B cell (primary cell): ENCODE measurements around the gene NCCRP1. TPM values are rescaled to one million over a fixed set of nuclear protein-coding genes. Genes with fewer than 3 reads are reported as not detected.

Experiments used
- ATAC-seq: fragments of 200-7000 bp; cut with Tn5 transposase; one replicate; pipeline ENCODE4 v1.10.0; 2021; ENCODE audit warnings: low read depth, mild to moderate bottlenecking, moderate number of reproducible peaks, moderate library complexity
- CTCF ChIA-PET: fragments of 350-600 bp; sonication (Branson Sonifier 250); formaldehyde crosslinking; loops from one replicate; lab custom pipeline; 2021; ENCODE audit warnings: antibody characterized with exemption, inconsistent platforms; lab: Charles Lee
- POLR2A ChIA-PET: fragments of 350-600 bp; sonication (Branson Sonifier 250); formaldehyde crosslinking; loops from one replicate; lab custom pipeline; 2021; ENCODE audit warnings: antibody characterized with exemption; lab: Charles Lee
- DNase-seq: peaks from one replicate; pipeline ENCODE4 v3.0.0; 2013
- H2AFZ ChIP-seq: 2 replicates; pipeline ENCODE4 v1.6.1; 2012; ENCODE audit warnings: mild to moderate bottlenecking, low read depth, low read length; ENCODE audit not compliant: insufficient read depth, poor library complexity, severe bottlenecking
- H3K27ac ChIP-seq, 2 donors: 1 replicate in 1 of 2; 2 replicates in 1 of 2; pipeline ENCODE4 v1.5.1; 2012 to 2013; ENCODE audit warnings: low read length in 2 of 2, mild to moderate bottlenecking in 2 of 2, moderate library complexity in 1 of 2
- H3K27me3 ChIP-seq, 4 experiments: fragments of 200-600 bp in 1 of 4; sonication (generic) in 1 of 4; replicated peaks in 1 of 4; 1 replicate in 2 of 4; 2 replicates in 2 of 4; pipeline versions ENCODE4 v1.6.1 to v1.7.0; 2013 to 2016; ENCODE audit warnings: low read length in 3 of 4, mild to moderate bottlenecking in 2 of 4, mixed read lengths in 1 of 4, moderate library complexity in 1 of 4; ENCODE audit not compliant: insufficient read depth in 4 of 4, control insufficient read depth in 3 of 4; ENCODE audit errors: control extremely low read depth in 1 of 4
- H3K36me3 ChIP-seq, 2 experiments: replicated peaks in 1 of 2; 1 replicate in 1 of 2; 2 replicates in 1 of 2; pipeline versions ENCODE4 v1.6.1 to v1.7.1; 2013; ENCODE audit warnings: low read length in 1 of 2; ENCODE audit not compliant: insufficient read depth in 2 of 2, control insufficient read depth in 1 of 2; ENCODE audit errors: control extremely low read depth in 1 of 2, extremely low read depth in 1 of 2
- H3K4me1 ChIP-seq, 2 donors: fragments of 200-600 bp in 1 of 2; sonication (generic) in 1 of 2; 1 replicate in 1 of 2; 2 replicates in 1 of 2; pipeline versions ENCODE4 v1.5.1 to v1.6.1; 2013 to 2017; ENCODE audit warnings: low read length in 2 of 2; ENCODE audit not compliant: control insufficient read depth in 2 of 2, insufficient read depth in 2 of 2
- H3K4me2 ChIP-seq: replicated peaks from 2 replicates; pipeline ENCODE3; 2012; ENCODE audit warnings: mild to moderate bottlenecking, low read depth, low read length; ENCODE audit not compliant: poor library complexity, severe bottlenecking
- H3K4me3 ChIP-seq, 5 experiments: fragments of 200-600 bp in 1 of 5; sonication (generic) in 1 of 5; 1 replicate in 3 of 5; 2 replicates in 2 of 5; pipeline versions ENCODE4 v1.5.1 to v1.7.0; 2011 to 2016; ENCODE audit warnings: low read length in 4 of 5, mild to moderate bottlenecking in 4 of 5, low read depth in 2 of 5, control low read depth in 1 of 5, moderate library complexity in 1 of 5; ENCODE audit not compliant: insufficient read depth in 1 of 5; ENCODE audit errors: control extremely low read depth in 1 of 5, extremely low read depth in 1 of 5
- H3K79me2 ChIP-seq: fragments of 200-600 bp; sonication (generic); one replicate; pipeline ENCODE4 v1.6.0; 2016; ENCODE audit warnings: low read length; ENCODE audit not compliant: control insufficient read depth, insufficient read depth
- H3K9ac ChIP-seq: fragments of 200-600 bp; sonication (generic); 2 replicates; pipeline ENCODE4 v1.6.1; 2017; ENCODE audit warnings: mild to moderate bottlenecking, low read length, moderate library complexity
- H3K9me3 ChIP-seq, 3 donors: one replicate each; pipeline versions ENCODE4 v1.6.1 to v1.7.1; 2013; ENCODE audit warnings: low read length in 2 of 3; ENCODE audit not compliant: control insufficient read depth in 2 of 3, insufficient read depth in 1 of 3; ENCODE audit errors: control extremely low read depth in 1 of 3
- H4K20me1 ChIP-seq: 2 replicates; pipeline ENCODE4 v1.6.0; 2012; ENCODE audit warnings: mild to moderate bottlenecking, low read length; ENCODE audit not compliant: insufficient read depth, control insufficient read depth, poor library complexity, severe bottlenecking
- H3K27ac Mint-ChIP-seq: one replicate; pipeline ENCODE4 v1.8.0; 2021; ENCODE audit warnings: mixed read lengths
- H3K27me3 Mint-ChIP-seq: one replicate; pipeline ENCODE4 v1.8.0; 2021; ENCODE audit warnings: mixed read lengths
- H3K4me1 Mint-ChIP-seq: one replicate; pipeline ENCODE4 v1.8.0; 2021; ENCODE audit warnings: mixed read lengths
- H3K4me3 Mint-ChIP-seq: one replicate; pipeline ENCODE4 v1.8.0; 2021; ENCODE audit warnings: mixed read lengths
- H3K9me3 Mint-ChIP-seq: one replicate; pipeline ENCODE4 v1.8.0; 2022; ENCODE audit warnings: mixed read lengths; ENCODE audit not compliant: insufficient read depth
- EZH2 ChIP-seq: IDR thresholded peaks from 2 replicates; pipeline ENCODE4 v1.6.1; 2012; ENCODE audit warnings: borderline replicate concordance, low read depth, mild to moderate bottlenecking, moderate library complexity, low read length; ENCODE audit not compliant: insufficient read depth, poor library complexity, severe bottlenecking
- WGBS: methylation state at CpG from one replicate; pipeline ENCODE4 v1.1.5; 2013; ENCODE audit warnings: missing lambda C conversion rate; ENCODE audit not compliant: insufficient coverage; 5-methylcytosine and 5-hydroxymethylcytosine counted together
- intact Hi-C: fragments of 100-400 bp; cut with micrococcal nuclease; formaldehyde crosslinking; loops from one replicate; pipeline ENCODE4 v1.10.0; 2022
- polyA plus RNA-seq: library from polyadenylated mRNA; depleted of rRNA; stranded (reverse); fragments of >200 nt; gene quantifications from 2 replicates; pipeline ENCODE4 v1.2.3, GENCODE V29; 2012
- total RNA-seq, 2 donors: library from RNA; stranded (reverse); fragments of 120-200 nt in 1 of 2; gene quantifications; 1 replicate in 1 of 2; 2 replicates in 1 of 2; pipeline versions ENCODE4 v1.2.3 to v1.2.4, GENCODE V29; 2013 to 2022
- TF ChIP-seq, protein P1 (sequence below): fragments of 200-600 bp; IDR thresholded peaks from one replicate; pipeline ENCODE4 v1.8.0; 2022; ENCODE audit warnings: antibody characterized with exemption, mild to moderate bottlenecking

Gene NCCRP1
- total and polyA plus RNA-seq, 2 donors (not counting 1 experiment from before 2014, with no cell fraction given) = 0.04 TPM; not detected in 1

DNA sequence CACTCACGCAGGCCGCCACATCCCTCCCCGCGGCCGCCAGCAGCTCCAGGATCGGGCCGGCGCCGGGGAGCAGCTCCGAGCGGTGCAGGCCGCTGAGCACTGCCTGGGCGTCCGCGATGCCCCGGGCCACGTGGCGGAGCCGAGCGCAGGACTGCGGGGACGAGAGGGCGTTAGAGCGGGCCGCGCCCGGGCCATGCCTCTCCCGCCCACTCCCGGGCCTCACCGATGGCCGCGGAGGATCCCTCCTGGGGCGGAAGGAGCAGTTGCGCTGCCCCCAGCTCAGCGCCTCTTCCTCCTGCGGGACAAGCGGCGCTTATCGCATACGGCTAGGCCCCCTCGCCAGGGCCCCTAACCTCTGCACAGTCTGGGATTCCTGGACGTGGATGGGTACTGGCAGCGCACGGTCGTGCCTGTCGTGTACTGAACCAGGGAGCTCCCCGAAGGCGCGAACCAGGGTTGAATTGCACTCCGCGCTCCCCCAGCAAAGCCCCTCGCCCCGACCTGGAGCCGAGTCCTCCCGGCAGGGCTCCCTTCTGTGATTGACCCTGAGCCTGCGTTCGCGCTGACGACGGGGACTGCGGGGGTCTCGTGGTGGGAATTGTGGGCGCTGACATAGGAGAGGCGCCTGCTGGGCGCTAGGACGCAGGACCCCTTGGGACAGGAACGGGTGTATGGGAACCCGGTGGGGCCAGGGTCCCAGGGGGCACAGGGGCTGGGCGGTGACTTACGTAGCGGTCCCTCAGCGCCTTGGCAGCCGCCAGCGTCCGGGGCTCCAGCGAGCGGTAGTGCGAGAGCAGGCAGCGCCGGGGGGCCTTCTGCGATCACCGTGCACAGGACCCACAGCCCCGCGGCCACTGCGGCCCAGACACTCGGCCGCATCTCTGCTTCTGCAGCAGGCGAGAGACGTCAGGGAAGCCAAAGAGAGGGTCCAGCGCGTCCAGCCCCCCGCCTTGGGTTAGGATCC is 51.2 kb downstream of the NCCRP1 start:
- no peaks in the 10 kb centered on the region for H3K79me2 ChIP-seq
- WGBS = 54% methylated on average over 92 of the region's 92 CpGs
- POLR2A ChIA-PET = no interaction called here
- H3K27me3 Mint-ChIP-seq = peaks cover 13% of the 10 kb centered on the region
- intact Hi-C loops = no loop called here
- H3K4me1 Mint-ChIP-seq = no peaks in the 10 kb centered on the region
- no peaks in the 10 kb centered on the region for H4K20me1 ChIP-seq
- H3K4me1 ChIP-seq = peaks cover 9 to 12% of the 10 kb centered on the region in 2 donors
- H3K4me2 ChIP-seq = peak overlapping the region; percentile 59
- ATAC-seq (no peak), DNase-seq (no peak)
- no peak overlapping the region for H3K9ac ChIP-seq
- no peak overlapping the region for H3K4me3 Mint-ChIP-seq
- CTCF ChIA-PET = no interaction called here
- H3K36me3 ChIP-seq = no peaks in the 10 kb centered on the region
- no peak overlapping the region for H3K27ac ChIP-seq
- H3K4me3 ChIP-seq = peak overlapping the region in 1 of 5 experiments; percentile 23
- no peak overlapping the region for H3K27ac Mint-ChIP-seq
- TF ChIP-seq, protein P1, sequence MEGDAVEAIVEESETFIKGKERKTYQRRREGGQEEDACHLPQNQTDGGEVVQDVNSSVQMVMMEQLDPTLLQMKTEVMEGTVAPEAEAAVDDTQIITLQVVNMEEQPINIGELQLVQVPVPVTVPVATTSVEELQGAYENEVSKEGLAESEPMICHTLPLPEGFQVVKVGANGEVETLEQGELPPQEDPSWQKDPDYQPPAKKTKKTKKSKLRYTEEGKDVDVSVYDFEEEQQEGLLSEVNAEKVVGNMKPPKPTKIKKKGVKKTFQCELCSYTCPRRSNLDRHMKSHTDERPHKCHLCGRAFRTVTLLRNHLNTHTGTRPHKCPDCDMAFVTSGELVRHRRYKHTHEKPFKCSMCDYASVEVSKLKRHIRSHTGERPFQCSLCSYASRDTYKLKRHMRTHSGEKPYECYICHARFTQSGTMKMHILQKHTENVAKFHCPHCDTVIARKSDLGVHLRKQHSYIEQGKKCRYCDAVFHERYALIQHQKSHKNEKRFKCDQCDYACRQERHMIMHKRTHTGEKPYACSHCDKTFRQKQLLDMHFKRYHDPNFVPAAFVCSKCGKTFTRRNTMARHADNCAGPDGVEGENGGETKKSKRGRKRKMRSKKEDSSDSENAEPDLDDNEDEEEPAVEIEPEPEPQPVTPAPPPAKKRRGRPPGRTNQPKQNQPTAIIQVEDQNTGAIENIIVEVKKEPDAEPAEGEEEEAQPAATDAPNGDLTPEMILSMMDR = no peak
- TF ChIP-seq EZH2 = no peak
- peak overlapping the region; percentile 54 for H2AFZ ChIP-seq
- no peaks in the 10 kb centered on the region for H3K9me3 Mint-ChIP-seq
- H3K27me3 ChIP-seq = peaks cover 0 to 15% (median 3%) of the 10 kb centered on the region in 4 experiments
- H3K9me3 ChIP-seq = no peaks in the 10 kb centered on the region

DNA sequence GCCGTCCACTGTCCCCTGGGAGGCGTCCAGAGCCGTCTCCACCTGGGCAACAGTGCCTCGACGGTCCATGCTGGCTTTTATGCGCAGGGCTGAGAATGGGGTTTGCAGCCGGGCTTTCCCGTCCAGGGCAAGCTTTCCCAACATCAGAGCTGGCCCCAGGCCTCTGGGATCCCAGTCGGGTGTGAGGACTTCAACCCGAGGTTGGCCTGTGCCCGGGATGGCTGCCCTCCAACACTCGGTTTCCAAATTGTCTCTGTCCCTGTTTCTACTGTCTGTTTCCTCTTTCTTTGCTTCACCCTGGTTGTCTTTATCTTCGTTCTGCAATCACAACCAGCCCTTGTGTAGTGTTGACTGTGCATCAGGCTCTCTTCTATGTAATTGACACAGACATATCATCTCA is 52.0 kb downstream of the NCCRP1 start, which contains the start of gene IFNL4:
TSS of gene IFNL4 (minus strand) at position 51 of the 400 bp plus-strand sequence.
- H3K4me2 ChIP-seq = peak within 1 kb of the TSS; percentile 59
- POLR2A ChIA-PET = no interaction called here
- H3K4me3 ChIP-seq = peak within 1 kb of the TSS in 1 of 5 experiments; percentile 23
- H3K4me1 ChIP-seq = peaks cover 9 to 12% of the 10 kb centered on the region in 2 donors
- no peaks in the 10 kb centered on the region for H3K79me2 ChIP-seq
- H4K20me1 ChIP-seq = no peaks in the 10 kb centered on the region
- H3K9me3 ChIP-seq = no peaks in the 10 kb centered on the region
- H3K9me3 Mint-ChIP-seq = no peaks in the 10 kb centered on the region
- H3K9ac ChIP-seq = no peak within 1 kb of the TSS
- peaks cover 9% of the 10 kb centered on the region for H3K27me3 Mint-ChIP-seq
- H3K27ac ChIP-seq = no peak within 1 kb of the TSS
- no peak within 1 kb of the TSS for H3K27ac Mint-ChIP-seq
- no peak for TF ChIP-seq EZH2
- TF ChIP-seq, protein P1 = no peak
- H3K27me3 ChIP-seq = peaks cover 0 to 15% (median 3%) of the 10 kb centered on the region in 4 experiments
- WGBS = 86% methylated on average over 12 of the region's 13 CpGs
- no peaks in the 10 kb centered on the region for H3K36me3 ChIP-seq
- CTCF ChIA-PET = no interaction called here
- no peaks in the 10 kb centered on the region for H3K4me1 Mint-ChIP-seq
- intact Hi-C loops = no loop called here
- peak within 1 kb of the TSS; percentile 54 for H2AFZ ChIP-seq
- ATAC-seq = no peak
- no peak for DNase-seq
- H3K4me3 Mint-ChIP-seq = no peak within 1 kb of the TSS
